ENCODE measurements around the gene STXBP6. TPM values are rescaled to one million over a fixed set of nuclear protein-coding genes. Genes with fewer than 3 reads are reported as not detected.

STXBP6 gene
- total RNA-seq, 1 donor from 2014 or later, result 11.0 TPM

- no peaks in the 10 kb centered on the region for H3K9me3 ChIP-seq (ENCODE audit: low read depth)
- H3K27ac ChIP-seq, result no peak overlapping the region
- Mint-ChIP-seq H3K4me1 (peaks cover 15% of the 10 kb centered on the region), H3K4me3 (no peak overlapping the region), H3K27ac (no peak overlapping the region), H3K27me3 (ENCODE audit: insufficient read depth, low read depth) (peaks cover 2% of the 10 kb centered on the region), H3K9me3 (no peaks in the 10 kb centered on the region), H3K36me3 (no peaks in the 10 kb centered on the region)
- no peaks in the 10 kb centered on the region for H4K20me1 ChIP-seq (ENCODE audit: low read depth)
- no peak overlapping the region for H3K4me3 ChIP-seq
- no peak for DNase-seq (ENCODE audit: low spot score)
- no peaks in the 10 kb centered on the region for H3K36me3 ChIP-seq
- H2AFZ ChIP-seq (replicated peaks), result no peak overlapping the region
- H3K79me2 ChIP-seq (ENCODE audit: low read depth), result no peaks in the 10 kb centered on the region
- H3K27me3 ChIP-seq, result no peaks in the 10 kb centered on the region
- no peaks in the 10 kb centered on the region for H3F3A ChIP-seq (ENCODE audit: low read depth)
- no peak overlapping the region for H3K4me2 ChIP-seq
- TF ChIP-seq EZH2phosphoT487 (IDR thresholded peaks at IDR 0.05) (no peak), EZH2 (IDR thresholded peaks at IDR 0.05) (no peak)
- H3K9ac ChIP-seq, result no peak overlapping the region
- no peaks in the 10 kb centered on the region for H3K4me1 ChIP-seq
Measured at GRCh38 chr14:24795406-24795805, 254.5 kb downstream of the STXBP6 start.

GRCh38 chr14:24794644-24795305 is 255.2 kb downstream of the STXBP6 start:
- H3K4me3 Mint-ChIP-seq, result no peak overlapping the region
- Histone ChIP-seq H2AFZ (replicated peaks) (no peak overlapping the region), H4K20me1 (ENCODE audit: low read depth) (no peaks in the 10 kb centered on the region), H3K4me1 (no peaks in the 10 kb centered on the region), H3K4me2 (no peak overlapping the region), H3K9me3 (ENCODE audit: low read depth) (no peaks in the 10 kb centered on the region), H3K9ac (no peak overlapping the region), H3F3A (ENCODE audit: low read depth) (no peaks in the 10 kb centered on the region), H3K36me3 (no peaks in the 10 kb centered on the region), H3K4me3 (no peak overlapping the region), H3K27me3 (no peaks in the 10 kb centered on the region), H3K27ac (no peak overlapping the region), H3K79me2 (ENCODE audit: low read depth) (no peaks in the 10 kb centered on the region)
- H3K9me3 Mint-ChIP-seq, result no peaks in the 10 kb centered on the region
- no peak for DNase-seq (ENCODE audit: low spot score)
- no peak overlapping the region for H3K27ac Mint-ChIP-seq
- peaks cover 2% of the 10 kb centered on the region for H3K27me3 Mint-ChIP-seq (ENCODE audit: insufficient read depth, low read depth)
- TF ChIP-seq EZH2 (IDR thresholded peaks at IDR 0.05), result no peak
- TF ChIP-seq EZH2phosphoT487 (IDR thresholded peaks at IDR 0.05), result no peak
- TF ChIP-seq CTCF (IDR thresholded peaks at IDR 0.05), result no peak
- H3K4me1 Mint-ChIP-seq, result peaks cover 15% of the 10 kb centered on the region
- no peaks in the 10 kb centered on the region for H3K36me3 Mint-ChIP-seq

GRCh38 chr14:24790196-24790595 is 259.8 kb downstream of the STXBP6 start:
- Histone ChIP-seq H3K4me1 (no peaks in the 10 kb centered on the region), H3K4me3 (no peak overlapping the region), H3K9ac (no peak overlapping the region), H3F3A (ENCODE audit: low read depth) (no peaks in the 10 kb centered on the region), H3K36me3 (no peaks in the 10 kb centered on the region), H2AFZ (replicated peaks) (no peak overlapping the region), H3K9me3 (ENCODE audit: low read depth) (no peaks in the 10 kb centered on the region), H3K27me3 (no peaks in the 10 kb centered on the region), H4K20me1 (ENCODE audit: low read depth) (no peaks in the 10 kb centered on the region), H3K27ac (no peak overlapping the region), H3K4me2 (no peak overlapping the region), H3K79me2 (ENCODE audit: low read depth) (no peaks in the 10 kb centered on the region)
- peaks cover 2% of the 10 kb centered on the region for H3K27me3 Mint-ChIP-seq (ENCODE audit: insufficient read depth, low read depth)
- TF ChIP-seq EZH2 (IDR thresholded peaks at IDR 0.05), result no peak
- no peak for TF ChIP-seq CTCF (IDR thresholded peaks at IDR 0.05)
- TF ChIP-seq EZH2phosphoT487 (IDR thresholded peaks at IDR 0.05), result no peak
- no peaks in the 10 kb centered on the region for H3K36me3 Mint-ChIP-seq
- no peaks in the 10 kb centered on the region for H3K9me3 Mint-ChIP-seq
- no peak for DNase-seq (ENCODE audit: low spot score)
- peaks cover 10% of the 10 kb centered on the region for H3K4me1 Mint-ChIP-seq
- H3K27ac Mint-ChIP-seq, result no peak overlapping the region
- H3K4me3 Mint-ChIP-seq, result no peak overlapping the region

- H2AFZ ChIP-seq (replicated peaks), result no peak overlapping the region
- no peaks in the 10 kb centered on the region for H4K20me1 ChIP-seq (ENCODE audit: low read depth)
- no peaks in the 10 kb centered on the region for H3K4me1 ChIP-seq
- no peak overlapping the region for H3K27ac ChIP-seq
- H3K4me2 ChIP-seq, result no peak overlapping the region
- no peak for DNase-seq (ENCODE audit: low spot score)
- Mint-ChIP-seq H3K27me3 (ENCODE audit: insufficient read depth, low read depth) (peaks cover 2% of the 10 kb centered on the region), H3K36me3 (no peaks in the 10 kb centered on the region), H3K4me3 (no peak overlapping the region), H3K4me1 (peaks cover 10% of the 10 kb centered on the region), H3K27ac (no peak overlapping the region), H3K9me3 (no peaks in the 10 kb centered on the region)
- TF ChIP-seq EZH2phosphoT487 (IDR thresholded peaks at IDR 0.05) (no peak), CTCF (IDR thresholded peaks at IDR 0.05) (no peak), EZH2 (IDR thresholded peaks at IDR 0.05) (no peak)
- H3K36me3 ChIP-seq, result no peaks in the 10 kb centered on the region
- no peak overlapping the region for H3K9ac ChIP-seq
- no peaks in the 10 kb centered on the region for H3K9me3 ChIP-seq (ENCODE audit: low read depth)
- H3K27me3 ChIP-seq, result no peaks in the 10 kb centered on the region
- no peaks in the 10 kb centered on the region for H3K79me2 ChIP-seq (ENCODE audit: low read depth)
- H3K4me3 ChIP-seq, result no peak overlapping the region
- H3F3A ChIP-seq (ENCODE audit: low read depth), result no peaks in the 10 kb centered on the region
Measured at GRCh38 chr14:24789378-24789884, 260.5 kb downstream of the STXBP6 start.

Measured in neural progenitor cell (in vitro differentiated cells).